GM21717 (cell line): Measurements from ENCODE around the gene BRD4.

Source experiments
- ATAC-seq: cut with Tn5 transposase; IDR thresholded peaks from one replicate; pipeline ENCODE4 v1.9.1; 2021; ENCODE audit warnings: mild to moderate bottlenecking, moderate library complexity; ENCODE audit not compliant: unreplicated experiment

Gene BRD4

GRCh38 chr19:15268192-15268927 is 64.0 kb downstream of the BRD4 start:
- ATAC-seq, result no peak

DNA sequence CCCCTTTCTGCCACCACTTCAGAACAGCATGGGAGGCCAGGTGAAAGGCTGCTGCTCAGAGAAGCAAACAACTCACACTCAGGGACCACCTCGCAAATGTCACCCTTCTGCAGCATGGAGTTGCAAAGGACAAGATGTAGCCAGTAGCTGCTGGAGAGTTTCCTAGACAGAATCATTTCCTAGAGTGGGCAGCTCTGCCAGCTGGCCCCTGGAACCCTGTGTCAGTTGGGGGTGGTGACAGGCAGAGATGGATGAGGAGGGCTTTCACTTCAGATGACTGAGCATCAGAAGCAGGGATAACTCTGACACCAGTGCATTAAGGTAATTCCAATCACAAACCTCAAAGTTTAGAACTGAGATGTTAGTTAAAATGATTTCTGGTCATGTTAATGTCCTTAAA is 65.7 kb downstream of the BRD4 start:
- ATAC-seq, result no peak

DNA sequence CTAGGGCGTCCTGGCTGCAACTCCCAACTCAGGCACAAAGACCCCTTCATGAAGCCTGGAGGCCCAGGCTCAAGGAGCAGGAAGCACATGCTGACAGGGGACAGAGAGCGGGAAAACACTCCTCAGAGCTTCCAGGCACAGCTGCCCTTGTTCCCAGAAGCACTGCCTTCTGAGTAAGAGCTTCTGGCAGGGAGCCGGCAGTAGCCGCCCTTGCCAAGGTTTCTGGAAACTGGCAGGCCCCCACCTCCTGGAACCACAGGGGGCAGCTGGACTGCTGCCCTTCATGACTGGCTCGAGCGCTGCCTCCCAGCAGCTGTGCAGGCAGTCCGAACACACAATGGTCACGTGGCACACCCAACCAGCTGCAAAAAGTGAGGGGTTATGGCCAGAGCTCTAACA is 66.5 kb downstream of the BRD4 start:
- ATAC-seq, result no peak

DNA sequence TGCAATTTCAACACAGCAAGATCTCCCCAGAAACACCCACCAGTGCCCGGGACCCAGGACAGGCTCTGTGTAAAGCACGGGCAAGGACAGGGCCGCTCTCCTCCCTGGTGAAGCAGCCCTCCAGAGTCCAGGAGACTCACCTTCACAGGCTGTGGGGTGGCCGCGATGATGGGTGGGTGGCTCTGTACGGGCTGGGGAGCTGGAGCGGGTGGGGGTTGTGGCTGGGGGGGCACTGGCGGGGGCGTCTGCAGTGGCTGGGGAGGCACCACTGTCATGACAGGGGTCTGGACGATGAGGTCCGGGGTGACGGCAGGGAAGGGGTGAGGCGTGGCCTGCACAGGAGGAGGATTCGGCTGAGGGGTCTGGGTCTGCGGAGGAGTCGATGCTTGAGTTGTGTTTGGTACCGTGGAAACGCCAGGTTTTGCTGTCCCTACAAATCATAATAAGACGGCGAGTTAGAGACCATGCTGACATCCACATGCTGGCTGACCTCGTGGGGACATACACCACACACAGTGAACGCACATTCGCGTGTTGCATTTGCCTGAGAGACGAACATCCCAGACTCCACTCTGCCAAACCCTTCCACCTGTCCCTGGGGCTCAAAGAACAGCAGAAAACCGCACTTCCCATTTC is 67.0 kb downstream of the BRD4 start:
- no peak for ATAC-seq

DNA sequence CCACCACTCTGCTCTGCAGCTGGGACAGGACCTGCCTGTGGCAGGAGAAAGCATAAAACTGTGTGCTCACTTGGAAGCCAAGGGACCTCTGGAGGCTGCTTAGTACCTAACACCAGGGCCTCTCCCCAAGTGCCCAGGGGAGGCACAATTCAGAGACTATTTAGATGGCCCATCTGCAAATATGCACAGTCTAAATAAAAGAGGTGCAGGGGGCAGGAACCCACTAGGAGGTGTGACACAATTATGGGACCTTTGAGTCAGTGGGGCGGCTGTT is 67.5 kb downstream of the BRD4 start:
- no peak for ATAC-seq

DNA sequence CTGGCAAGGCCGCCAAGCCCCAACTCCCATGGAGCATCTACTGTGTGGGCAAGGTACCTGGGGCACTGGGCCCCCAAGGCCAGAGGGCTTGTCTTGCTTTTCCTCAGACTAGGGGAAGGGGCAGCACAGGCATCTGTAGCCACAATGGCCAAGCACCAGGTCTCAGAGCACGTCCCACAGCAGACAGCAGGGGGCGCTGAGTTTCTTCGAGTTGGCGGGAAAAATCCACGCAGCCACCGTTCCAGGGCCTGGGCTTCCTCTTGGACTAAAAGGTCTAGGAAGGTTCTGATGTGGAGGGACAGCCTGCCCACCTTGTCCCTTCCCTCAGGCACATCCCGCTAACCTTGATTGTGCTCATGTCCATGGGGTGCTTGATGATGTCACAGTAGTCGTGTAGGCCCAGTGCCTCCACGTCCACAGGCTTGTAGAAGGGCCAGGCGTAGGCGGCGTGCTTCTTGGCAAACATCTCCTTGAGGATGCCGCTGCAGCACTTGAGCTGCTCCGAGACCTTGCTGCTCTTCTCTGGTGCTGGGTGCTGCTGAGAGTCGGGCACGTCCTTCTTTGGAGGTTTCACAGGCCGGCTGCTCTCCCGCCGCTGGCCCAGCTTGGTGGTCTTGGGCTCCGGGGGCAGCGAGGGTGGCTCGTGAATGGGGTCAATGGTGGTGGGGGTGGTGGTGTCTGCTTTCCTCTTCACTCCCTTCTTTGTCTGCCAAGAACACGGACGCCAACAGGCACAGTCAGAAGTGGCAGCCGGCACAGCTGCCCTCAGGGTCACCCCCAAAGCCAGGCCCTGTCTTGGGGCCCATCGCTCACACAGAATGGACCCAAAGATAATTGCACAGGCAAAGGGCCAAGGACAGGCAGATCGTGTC is 68.0 kb downstream of the BRD4 start:
- ATAC-seq, result no peak

DNA sequence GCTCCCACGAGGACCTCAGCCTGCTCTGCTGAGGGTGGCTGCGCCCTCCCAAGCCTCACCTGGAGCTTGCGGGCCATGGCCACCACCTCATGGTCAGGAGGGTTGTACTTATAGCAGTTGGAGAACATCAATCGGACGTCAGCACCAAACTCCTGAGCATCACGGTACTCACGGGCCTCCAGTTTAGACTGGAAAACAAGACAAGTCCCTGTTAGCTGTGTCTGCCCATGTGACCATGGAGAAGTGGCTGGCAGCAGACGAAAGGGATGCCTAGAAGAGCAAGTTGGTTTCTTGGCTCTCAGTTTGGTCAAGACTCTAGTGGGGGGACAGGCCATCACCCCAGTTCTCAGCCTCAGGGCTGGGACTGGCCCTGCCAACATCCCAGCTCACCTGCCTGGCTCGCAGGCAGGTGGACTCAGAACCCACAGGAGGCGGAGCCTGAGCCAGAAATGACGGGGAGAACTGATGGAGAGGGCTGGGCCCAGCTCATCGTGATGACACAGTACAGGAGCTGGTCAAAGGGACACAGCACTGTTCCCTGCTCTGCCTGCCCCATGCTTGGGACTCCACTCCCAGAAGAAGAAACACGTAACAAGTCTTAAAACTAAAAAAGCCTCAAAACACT is 68.9 kb downstream of the BRD4 start:
- no peak for ATAC-seq

DNA sequence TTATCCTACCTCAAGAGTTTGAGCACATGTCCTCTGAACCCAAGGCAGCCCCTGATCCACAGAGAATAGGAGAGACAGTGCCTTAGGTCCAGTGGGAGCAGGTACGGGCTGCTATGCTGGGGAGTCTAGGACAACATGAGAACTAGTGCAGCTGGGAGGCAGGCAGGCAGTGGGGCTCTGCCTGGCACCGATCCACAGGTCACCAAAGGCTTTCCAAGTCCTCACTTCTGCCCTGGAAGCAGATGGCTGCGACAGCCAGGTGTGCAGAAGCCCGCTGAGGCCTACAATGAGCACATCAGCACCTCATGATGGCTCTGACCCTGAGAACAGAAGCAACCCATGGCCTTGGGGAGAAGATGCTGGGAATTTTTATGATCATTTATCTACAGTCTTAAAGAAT is 70.3 kb downstream of the BRD4 start:
- ATAC-seq, result no peak

DNA sequence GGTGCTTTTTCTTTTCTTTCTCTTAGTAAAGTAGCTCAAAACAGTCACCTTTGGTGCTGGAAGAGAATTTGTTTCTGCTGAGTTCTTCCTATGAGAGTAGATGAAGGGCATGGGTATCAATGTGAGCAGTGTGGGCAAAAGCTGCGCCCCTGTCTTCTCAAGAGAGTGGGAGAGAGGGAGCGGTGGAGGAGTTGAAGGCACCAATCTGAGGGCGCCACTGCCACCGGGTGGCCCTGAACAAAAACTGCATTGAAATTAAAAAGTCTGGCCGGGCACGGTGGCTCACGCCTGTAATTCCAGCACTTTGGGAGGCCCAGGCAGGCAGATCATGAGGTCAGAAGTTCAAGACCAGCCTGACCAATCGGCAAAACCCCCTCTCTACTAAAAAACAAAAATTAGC is 71.4 kb downstream of the BRD4 start:
- no peak for ATAC-seq

DNA sequence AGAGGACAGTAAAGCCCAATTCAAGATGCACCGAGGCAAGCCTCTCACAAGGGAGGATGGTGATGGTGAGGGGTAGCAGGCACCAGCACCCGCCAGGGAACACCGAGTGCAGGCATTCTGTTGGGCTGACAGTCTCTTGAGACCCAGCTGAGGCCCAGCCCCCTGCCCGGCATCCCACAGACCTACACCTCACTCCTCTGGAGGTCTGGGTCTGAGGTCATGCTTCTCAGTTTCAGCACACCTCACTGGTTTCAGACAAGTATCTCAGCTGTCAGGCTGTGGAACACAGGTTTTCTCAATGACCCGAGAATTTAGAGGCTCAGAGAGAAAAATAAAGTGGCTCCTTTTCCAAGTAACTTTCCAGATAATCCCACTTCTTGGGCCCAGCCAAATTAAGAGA is 72.4 kb downstream of the BRD4 start:
- no peak for ATAC-seq

- no peak for ATAC-seq
Observed at GRCh38 chr19:15257782-15258181, 74.6 kb downstream of the BRD4 start.

DNA sequence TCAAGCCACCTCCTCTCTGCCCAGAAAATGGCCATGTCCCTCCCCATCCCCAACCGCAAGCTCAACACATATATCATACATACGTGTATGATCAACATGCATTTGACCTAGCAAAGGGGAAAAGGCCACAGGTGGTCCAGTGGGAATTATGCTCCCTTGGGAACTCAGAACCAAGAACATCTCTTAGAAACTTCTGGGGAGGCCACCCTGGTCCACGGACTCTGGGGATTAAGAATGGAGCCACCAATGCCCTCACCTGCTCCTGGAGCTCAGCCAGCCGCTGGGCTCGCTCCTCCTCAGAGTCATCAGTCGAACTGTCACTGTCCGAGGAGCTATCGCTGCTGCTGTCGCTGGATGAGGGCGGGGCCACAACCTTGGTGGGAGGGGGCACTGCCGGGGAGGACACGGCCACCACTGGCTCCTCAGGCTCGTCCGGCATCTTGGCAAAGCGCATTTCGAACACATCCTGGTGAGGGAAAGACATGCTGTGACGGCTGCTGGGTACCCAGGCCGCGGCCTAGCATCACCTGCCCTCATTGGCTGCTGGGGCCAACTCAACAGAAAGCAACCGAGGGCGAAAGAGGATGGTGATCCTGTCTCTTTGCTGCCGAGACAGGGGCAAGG is 75.5 kb downstream of the BRD4 start:
- ATAC-seq, result no peak

DNA sequence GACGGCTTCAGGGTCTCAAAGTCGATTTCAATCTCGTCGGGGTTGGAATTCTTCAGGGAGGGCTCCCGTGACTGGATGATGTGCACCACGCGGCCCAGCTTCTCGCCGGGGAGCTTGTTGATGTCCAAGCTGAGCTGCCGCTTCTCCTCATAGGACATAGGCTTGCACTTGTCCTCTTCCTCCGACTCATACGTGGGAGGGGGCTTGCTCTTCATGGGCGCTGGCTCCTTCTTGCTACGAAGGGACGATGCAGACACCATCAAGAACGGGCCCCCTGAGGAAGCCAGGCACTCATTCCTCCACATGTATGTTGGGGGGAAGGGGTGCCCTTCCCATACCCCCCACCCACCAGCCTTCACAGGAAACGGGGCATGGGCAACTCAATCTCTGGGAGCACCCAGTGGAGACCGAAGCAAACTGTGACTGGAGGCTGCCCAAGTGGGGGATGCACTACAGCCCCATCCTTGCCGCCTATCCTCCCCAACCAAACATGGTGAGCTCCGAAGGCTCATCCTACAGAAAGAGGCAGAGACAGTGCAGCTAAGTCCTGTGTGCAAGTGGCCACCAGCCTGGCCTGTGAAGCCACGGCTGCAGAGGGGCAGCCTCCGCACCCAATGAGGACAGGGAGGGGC is 76.9 kb downstream of the BRD4 start:
- no peak for ATAC-seq

GRCh38 chr19:15254547-15254946 is 77.8 kb downstream of the BRD4 start:
- no peak for ATAC-seq

GRCh38 chr19:15253513-15253912 is 78.8 kb downstream of the BRD4 start:
- no peak for ATAC-seq

- no peak for ATAC-seq
Observed at GRCh38 chr19:15253061-15253460, 79.3 kb downstream of the BRD4 start.

- no peak for ATAC-seq
Observed at GRCh38 chr19:15252398-15253018, 79.8 kb downstream of the BRD4 start.

- ATAC-seq, result no peak
Observed at GRCh38 chr19:15251749-15252397, 80.5 kb downstream of the BRD4 start.

GRCh38 chr19:15251010-15251748 is 81.2 kb downstream of the BRD4 start:
- no peak for ATAC-seq
